GM18520 (cell line): Measurements from ENCODE around the gene PTX4.

ENCODE experiments used
- ATAC-seq: cut with Tn5 transposase; IDR thresholded peaks from one replicate; pipeline ENCODE4 v1.9.1; 2021; ENCODE audit not compliant: unreplicated experiment

The PTX4 gene

DNA sequence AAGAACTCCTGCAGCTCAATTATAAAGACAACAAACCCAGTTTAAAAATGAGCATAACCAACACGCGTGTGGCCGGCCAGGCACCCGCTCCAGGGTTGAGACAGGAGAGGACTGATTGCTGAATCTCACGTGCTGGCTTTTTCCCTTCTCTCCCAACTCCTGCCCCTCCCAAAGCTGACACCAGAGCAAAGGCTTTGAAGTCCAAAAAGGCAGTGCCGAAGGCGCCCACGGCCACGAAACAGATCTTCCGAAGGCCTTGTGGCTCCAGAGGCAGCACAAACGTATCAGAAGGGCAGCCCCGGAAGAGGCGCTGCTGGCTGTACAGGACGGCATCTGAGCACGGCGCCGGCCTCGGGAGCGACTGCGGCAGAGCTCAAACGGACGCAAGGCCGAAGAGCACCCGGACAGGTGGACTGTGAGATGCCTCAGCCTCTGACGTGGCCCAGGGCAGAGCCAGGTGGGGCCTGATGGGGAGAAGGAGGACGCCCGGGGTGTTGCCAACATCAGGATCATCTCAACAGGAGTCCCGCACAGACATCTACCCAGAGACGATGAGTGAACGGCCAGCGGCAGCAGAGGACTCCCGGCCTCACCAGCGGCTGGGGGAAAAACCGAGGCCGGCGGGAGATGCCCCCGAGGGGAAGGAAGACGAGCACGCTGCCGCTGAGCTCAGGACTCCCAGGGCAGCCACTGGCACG lies 24.4 kb downstream of the PTX4 start:
- no peak for ATAC-seq

DNA sequence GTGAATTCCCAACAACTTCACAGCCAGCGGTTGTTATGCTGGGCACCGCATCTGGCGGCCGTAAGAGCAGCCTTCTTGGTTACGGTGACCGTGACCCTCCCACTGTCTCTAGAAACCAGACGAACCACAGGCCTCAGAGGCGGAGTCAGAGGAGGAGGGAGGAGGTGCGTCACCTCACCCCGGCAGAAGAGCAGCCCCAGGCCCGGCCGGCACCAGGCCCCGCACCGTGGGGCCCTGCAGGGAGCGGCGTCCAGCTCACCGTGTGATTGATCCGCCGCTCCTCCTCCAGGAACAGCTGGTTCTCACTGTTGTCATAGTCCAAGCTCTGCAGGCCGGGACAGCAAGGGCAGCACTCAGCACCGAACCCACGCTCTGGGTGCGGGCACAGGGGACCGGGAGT lies 27.6 kb downstream of the PTX4 start:
- no peak for ATAC-seq

DNA sequence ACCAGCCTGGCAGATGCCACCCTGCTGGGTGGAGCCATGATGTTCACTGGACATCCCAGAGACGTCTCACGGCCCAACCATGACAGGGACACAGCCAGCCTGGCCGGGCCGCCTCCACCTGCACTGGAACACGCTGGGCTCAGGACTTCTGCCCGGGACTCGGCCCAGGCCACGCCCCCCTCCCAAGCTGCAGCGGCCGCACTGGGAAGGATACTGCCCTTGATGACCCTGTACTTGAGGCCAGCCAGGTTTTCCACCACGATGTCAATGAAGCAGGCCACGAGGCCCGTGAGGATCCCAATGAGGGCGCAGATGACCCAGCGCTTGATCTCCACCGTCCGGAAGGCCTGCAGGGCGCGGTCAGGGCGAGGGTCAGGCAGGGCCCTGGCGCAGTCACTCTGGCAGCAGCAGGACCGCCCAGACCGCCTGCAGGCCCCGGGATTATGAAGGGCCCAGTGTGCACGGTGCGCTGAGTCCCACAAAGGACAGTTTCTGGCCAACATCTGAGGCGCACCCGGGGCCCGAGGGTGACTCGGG lies 28.1 kb downstream of the PTX4 start:
- ATAC-seq: no peak

DNA sequence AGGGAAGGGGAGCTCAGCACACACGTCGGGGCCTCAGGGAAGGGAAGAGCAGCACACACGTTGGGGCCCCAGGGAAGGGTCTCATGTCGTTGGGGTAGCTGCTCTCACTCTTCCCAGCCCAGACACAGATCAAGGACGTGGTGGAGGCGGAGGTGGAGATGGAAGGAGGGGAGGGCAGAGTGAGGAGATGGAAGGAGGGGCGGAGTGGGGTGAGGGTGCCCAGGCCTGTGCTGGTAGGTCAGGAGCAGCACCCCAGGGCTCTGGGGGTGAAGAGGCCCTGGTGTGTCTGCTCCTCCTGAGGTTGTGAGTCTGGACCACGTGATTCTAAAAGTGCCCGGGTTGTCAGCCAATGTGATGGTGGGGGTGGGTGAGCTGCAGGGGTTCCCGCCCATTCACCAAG lies 28.8 kb downstream of the PTX4 start:
- no peak for ATAC-seq

DNA sequence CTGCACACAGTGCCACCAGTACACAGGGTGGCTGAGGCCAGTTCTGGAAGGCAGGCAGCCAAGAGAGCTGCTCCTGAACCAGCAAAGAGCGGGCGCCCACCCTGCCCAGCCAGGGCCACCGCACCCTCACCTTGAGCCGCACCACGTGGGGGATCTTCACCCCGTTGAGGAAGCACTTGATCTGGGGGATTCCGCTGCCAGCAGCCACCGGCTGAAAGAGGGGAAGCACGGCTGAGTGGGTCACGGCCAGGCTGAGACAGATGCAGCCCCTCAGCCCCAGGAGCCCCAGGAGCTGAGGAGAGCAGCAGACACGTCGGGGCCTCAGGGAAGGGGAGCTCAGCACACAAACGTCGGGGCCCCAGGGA lies 29.8 kb downstream of the PTX4 start:
- no peak for ATAC-seq

DNA sequence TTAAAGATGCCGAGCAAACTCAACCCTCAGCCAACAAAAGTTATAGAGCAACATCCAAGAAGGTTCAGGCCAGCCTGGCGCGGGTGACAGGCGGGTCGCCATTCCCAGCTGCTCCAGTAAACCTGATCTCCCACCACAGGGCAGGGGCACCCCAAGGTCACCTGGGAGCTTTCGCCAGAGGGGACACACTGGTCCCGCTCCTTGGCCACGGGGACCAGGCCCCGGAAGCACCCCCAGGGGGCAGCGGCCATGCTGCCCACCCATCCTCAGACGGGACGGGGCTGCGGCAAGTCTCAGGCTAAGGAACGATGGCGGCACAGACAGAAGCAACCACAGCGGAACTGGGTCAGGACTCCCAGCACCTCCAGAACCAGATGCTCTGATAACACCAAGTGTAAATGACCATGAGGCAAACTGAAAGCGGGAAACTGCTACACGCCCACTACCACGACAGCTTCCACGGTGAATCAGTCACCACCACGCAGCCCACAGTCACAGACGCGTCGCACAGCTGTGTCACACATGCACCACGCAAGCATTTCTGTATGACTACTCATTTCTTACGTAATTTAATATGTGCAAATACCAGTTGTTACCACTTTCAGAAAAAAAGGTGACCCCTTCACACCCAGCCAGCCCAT lies 30.3 kb downstream of the PTX4 start:
- ATAC-seq: no peak

DNA sequence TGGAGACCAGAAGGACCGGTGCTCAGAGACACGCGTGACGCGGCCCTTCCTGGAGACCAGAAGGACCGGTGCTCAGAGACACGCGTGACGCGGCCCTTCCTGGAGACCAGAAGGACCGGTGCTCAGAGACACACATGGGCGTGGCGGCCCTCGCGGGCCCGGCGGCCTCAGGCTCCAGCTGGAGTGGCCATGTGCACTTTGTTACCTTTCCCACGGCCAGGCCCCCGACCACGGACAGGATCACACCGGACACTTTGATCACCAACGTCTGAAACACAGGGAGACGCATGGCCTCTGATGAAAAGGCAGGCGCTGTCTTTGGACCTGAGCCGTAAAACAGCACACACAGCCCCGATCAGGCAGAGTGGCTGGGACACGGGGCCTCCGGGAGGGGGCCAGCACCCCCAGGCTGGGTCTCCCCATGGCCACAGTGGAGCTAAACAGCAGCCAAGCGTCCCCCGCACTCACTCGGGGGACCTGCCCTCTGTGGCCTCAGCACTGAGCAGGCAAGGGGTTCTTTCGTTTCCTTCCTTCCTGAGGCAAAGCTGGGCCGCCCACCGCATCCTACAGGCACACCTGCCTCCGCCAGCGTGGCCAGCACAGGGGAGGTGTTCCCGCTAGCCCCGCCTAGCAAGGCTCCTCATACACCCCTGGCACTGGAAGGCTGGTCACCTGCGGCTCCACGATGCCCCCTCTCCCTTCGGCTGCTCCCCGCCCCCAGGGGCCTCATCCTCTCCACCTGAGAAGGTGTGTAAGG lies 31.1 kb downstream of the PTX4 start:
- no peak for ATAC-seq

DNA sequence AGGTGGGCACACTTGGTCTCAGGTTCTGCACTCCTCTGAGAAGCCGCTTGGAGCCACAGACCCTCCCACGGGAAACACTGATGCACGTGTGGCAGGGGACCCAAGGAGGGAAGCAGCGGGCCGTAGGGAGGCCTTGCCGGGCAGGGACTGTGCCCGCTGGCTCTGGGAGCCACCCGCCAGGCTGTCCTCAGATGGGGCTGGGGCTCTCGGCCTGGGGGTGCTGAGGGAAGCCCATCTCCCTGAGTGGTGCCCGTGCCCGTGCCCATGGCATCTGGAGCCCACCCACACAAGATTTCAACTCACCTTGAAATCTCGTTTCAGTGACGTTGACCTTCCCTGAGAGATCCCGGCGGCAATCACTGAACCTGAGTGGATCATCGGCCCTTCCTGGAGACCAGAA lies 31.8 kb downstream of the PTX4 start:
- no peak for ATAC-seq

DNA sequence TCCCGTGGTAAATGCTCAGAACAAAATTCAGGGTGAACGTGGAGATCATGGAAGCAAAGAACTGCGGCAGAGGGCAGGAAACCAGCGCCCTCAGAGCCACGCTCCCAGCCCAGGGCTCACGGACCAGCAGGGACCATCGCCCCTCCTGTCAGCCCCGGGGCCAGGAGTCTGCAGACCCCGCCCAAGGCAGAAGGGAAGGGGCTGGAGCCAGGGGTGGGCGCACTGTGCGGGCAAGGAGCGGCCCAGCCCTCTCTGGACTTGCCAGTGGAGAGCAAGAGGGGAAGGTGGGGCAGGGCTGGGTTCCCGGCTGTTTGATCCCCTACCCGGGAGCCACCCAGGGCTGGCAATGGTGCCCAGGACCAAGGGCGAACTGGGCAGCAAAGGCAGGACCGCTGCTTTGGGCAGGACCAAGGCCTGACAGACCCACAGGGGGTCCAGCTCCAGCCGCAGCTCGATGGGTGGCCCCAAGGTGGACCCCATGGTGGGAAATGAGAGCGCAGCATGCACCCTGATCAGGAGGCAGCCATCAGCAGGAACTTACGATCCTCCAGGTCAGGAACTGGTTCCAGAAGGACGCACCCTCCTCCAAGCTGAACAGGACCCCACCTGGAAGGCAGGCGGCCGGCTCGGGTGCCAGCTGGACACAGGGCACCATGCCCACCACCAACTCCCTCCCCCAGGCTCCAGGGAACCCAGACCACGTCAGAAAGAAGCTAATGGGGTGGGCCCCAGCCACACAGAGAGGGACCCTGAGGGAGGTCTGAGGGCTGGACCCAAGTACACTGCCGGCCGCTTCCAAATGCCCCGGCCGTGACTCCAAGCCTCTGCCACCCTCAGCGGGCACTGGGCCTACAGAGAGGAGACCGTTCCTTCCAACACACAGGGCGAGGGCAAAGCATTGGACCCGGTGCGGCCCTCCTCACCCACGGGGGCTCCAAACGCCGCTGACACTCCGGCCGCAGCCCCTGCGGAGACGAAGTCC lies 33.3 kb downstream of the PTX4 start:
- no peak for ATAC-seq

DNA sequence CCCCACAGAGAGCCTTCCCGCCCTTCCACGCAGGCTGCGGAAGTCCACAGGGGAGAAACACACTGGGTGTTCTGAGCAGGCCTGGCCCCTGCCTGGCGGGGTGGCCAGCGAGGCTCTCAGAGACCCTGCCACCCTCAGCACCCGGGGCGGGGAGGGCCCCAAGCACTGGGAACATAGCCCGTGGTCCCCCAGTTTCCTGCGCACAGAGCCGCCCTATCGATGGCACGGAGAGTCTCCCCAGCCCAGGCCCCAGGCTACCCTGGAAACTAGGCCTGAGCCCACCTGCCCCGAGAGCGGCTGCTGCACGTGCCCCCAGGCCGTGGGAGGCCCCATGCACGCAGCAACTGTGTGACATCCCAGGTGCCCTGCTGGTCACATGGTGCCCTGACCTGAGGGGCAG lies 34.2 kb downstream of the PTX4 start:
- no peak for ATAC-seq

DNA sequence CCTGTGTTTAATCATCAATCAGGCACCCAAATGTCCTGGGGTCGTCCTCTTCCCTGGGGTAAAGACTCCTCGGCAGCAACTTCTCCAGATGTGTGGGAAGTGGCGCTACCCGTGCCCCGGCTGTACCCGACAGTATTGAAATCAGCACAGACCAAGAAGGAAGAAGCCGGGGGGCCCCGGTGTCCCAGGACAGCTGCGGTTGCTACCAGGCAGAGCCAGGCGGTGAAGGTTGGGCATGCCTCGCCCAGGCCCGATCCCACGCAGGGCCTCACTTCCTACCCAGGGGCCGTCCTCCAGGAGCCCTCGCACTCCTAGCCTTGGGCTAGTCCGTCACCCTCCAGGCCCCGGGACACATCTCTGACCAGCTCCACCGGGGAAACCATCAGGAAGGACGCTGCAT lies 35.4 kb downstream of the PTX4 start:
- ATAC-seq: no peak

DNA sequence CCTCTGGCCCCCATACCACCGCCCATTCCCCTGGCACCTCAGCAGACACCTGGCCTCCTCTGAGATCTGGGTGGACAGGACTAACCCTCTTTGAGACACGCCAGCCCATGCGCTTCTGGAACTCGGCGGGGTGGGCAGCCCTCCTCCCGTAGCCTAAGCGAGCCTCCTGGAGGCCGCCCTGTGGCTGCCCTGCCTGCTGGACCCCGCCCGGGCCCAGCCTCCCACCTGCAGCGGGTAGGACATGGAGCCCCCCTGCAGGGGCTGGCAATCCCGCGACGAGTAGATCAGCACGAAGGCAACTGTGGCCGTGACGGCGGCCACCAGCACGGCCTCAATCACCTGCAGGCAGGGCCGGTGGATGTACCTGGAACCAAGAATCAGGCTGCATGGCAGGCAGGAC lies 36.2 kb downstream of the PTX4 start:
- ATAC-seq: no peak

DNA sequence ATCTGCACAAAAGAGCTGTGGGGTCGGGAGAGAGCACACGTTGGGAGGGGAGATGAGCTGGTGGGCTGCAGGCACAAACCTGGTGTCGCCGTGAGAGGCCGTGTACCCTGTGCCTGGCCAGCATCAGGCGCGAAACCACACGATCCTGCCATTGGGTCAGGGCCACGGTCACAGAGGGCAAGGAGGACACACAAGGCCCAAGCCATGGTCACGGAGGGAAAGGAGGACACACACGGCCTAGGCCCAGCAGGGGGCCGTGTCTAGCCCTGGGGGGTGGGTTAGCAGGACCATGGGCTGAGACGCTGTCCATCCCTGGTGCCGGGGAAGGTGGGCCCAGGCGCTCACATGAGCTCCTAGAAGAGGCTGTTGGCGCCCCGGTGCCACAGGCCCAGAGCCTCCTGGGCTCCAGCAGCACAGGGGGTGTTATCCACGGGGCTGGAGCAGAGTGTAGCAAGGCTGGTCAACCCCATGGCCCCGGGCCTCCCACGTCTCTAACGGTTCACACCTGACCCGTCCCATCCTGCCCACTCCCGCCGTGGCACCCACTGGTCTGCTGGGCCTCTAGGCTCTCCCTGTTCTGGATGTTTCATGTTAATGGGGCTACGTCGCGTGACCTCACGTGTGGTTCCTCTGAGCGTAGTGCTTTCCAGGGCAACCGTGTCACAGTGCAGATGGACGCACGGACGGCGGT lies 36.9 kb downstream of the PTX4 start:
- no peak for ATAC-seq

DNA sequence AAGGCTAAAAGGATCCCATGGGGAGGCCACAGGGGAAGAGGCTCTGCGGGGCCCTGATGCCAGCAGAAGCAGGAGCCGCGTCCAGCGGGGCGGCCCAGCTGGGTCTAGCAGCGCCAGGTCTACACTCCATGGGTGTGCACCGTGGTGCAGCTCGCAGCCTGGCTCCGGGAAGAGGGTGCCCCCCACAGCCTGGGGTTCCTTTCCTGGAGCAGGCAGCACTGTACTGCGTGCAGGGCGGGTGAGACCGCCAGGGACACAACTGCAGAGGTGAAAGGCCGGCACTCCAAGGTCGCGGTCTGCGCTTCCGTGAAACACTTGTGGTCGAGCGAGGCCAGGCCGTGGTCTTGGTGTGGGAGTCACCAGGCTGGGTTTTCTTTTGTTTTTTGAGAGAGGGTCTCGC lies 37.9 kb downstream of the PTX4 start:
- no peak for ATAC-seq

DNA sequence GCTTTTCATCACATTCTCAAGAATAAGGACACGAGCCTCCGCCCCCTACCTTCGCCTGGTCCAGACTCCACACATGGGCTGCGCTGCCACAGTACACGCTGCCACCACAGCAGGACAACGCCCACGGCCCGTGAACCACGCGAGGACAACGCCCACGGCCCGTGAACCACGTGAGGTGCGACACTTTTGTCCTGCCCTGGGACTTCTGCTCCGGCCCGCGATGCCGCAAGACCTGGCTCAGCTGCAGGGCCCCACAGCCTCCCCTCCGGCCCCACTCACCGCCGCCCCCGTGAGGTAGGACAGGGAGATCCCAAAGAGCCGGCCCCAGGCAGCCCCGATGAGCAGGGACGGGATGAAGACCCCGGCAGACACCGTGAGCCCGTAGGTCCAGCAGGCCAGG lies 38.5 kb downstream of the PTX4 start:
- no peak for ATAC-seq

DNA sequence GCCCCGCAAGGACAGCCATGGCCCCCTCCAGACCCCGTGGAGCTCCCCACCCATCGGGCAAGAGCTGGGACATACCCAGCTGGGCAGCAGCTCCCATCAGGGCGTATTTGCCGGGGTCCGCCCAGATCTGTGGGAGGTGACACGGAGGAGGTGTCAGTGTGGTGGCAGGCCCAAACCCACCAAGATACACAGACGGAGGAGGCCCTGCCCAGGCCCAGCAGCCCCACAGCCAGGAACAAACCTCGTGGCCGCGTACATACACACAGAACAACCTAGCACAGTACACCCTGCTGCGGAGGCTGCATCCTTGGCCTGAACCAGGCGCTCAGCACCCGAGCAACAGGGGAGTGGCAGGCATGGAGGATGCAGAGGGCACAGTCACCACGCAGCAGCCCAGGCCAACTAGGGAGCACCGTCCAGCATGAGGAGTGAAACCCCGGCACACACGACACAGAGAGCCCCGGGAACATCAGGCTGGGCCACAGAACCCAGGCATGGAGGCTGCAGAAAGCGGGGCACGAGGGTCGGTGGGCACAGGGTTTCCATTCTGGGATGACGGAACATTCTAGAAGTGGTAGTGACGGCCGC lies 39.4 kb downstream of the PTX4 start:
- ATAC-seq: no peak

DNA sequence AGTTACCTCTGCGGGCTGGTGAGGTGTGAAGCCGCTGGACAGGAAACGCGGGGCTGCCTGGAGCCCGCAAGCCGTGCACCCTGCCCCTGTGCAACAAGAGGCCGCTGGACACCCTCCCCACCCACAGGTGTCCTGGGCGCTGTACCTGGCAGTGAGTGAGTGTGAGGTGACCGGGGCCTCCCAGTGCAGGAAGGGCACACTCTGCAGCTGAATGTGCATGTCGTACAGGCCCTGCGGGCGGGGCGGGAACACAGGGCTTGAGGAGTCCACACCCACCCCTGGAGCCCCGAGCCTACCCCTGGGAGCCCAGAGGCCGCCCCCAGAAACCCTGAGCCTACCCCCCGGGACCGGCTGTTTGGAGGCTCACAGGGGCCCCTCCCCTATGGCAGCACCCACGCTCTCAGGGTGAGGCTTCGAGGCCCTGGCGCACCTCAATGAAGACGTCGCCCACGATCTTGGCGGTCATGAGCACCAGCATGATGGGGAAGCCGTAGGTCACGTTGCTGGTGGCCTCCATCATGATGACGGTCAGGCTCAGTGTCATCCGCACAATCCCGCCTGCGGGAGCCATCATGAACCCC lies 40.1 kb downstream of the PTX4 start:
- no peak for ATAC-seq

DNA sequence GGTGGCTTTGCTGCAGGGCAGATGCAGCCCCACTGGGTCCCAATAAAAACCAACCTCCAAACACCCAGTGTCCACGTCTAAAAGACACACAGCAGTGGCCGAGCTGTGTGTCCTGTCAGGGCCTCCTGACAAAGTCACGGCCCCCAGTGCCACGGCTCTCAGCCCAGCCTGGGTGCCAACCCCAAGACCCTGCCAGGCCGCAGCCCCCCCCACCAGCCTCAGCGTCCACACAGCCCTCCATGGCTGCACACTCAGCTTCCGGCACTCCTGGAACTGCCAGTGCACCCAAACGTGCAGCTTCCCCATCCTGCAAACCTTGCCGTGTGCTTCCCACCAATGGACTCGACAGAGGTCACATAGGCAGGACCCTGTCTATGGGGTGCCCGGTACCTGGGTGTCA lies 40.8 kb downstream of the PTX4 start:
- no peak for ATAC-seq

DNA sequence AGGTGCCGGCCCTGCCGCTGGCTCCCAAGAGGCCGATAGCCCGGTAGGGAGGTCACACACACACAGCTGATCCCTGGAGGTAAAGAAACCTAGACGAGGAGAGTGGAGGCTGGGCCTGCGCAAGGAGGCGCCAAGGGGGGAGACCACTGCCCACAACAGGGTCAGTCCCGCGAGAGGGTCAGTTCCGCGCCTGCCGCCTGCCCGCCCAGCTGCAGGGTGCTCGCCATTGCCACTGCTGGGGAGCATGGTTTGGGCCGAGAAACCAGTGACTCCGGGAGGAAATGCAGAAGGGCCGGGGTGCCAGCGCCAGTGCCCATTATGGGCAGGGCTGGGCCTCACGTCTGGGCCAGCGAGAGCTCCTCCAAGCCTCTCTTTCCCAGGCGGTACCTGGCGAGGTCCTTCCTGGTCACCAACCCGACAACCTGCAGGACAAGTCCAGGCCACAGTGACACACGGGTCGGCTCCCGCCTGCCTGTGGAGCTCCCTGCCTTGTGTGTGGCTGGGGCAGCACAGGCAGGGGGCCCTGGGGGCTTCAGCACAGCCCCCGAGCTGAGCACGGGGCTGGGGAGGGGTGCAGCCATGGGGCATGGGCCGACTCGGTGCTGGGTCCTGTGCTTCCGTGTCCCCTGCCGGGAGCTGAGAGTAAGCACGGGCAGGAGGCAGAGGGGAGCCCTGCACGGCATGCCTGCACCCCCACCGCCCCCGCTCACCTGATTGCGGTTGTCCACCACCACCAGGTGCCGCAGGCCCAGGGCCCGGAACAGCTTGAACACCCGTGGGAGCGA lies 42.3 kb downstream of the PTX4 start:
- no peak for ATAC-seq
